ENCODE data around the gene CDH4. TPM values are rescaled to one million over a fixed set of nuclear protein-coding genes. Genes with fewer than 3 reads are reported as not detected.
"Not testable (repeated sequence)": the region's sequence is repeated elsewhere in the genome, so short reads cannot be mapped to it uniquely, and the experiment has no call there.

CDH4 gene
- total RNA-seq, 1 donor from 2014 or later = 8.9 TPM

DNA sequence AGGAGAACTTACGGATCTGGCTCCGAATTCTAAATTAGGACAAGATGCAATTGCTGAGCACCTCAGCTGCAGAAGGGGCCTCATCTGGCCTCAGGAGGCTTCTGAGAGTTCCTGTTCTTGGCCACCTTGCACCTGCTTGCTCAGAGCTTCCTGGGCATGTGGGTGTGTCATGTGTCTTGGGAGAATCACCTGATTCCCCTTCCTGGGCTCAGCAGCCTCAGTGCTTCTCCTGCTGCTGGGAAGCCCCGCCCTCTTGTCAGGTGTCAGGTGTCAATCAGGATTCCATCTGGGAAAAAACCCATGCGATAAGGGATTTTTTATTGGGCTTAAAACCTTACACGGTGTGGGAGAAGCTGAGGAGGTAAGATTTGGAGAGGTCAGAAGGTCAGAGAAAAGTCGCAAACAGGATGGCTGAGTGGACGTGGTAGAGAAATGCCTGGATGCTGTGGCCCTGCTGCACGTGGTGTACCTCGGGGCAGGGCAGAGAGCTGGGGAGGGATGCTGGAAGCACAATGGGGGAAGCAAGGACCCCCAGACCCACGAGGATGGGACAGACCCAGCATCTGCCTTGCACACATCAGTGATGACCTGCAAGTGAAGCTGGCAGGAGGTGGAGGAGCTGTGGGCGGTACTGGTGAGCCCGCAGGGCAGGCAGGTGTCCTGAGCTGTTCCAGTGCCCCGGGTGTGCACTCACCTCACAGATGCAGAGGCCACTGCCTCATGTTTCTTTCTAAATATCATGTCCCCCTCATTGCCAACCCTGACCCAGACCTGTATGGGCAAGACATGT, 170.8 kb downstream of the CDH4 start:
- Mint-ChIP-seq H3K27me3 (ENCODE audit: low read depth) (no peaks in the 10 kb centered on the region), H3K4me3 (no peak overlapping the region), H3K4me1 (peaks cover 12% of the 10 kb centered on the region), H3K9me3 (no peaks in the 10 kb centered on the region), H3K27ac (ENCODE audit: unreplicated experiment) (no peak overlapping the region), H3K36me3 (ENCODE audit: low read depth) (no peaks in the 10 kb centered on the region)
- DNase-seq (ENCODE audit: low read depth, low spot score) = no peak
- TF ChIP-seq, protein P1, sequence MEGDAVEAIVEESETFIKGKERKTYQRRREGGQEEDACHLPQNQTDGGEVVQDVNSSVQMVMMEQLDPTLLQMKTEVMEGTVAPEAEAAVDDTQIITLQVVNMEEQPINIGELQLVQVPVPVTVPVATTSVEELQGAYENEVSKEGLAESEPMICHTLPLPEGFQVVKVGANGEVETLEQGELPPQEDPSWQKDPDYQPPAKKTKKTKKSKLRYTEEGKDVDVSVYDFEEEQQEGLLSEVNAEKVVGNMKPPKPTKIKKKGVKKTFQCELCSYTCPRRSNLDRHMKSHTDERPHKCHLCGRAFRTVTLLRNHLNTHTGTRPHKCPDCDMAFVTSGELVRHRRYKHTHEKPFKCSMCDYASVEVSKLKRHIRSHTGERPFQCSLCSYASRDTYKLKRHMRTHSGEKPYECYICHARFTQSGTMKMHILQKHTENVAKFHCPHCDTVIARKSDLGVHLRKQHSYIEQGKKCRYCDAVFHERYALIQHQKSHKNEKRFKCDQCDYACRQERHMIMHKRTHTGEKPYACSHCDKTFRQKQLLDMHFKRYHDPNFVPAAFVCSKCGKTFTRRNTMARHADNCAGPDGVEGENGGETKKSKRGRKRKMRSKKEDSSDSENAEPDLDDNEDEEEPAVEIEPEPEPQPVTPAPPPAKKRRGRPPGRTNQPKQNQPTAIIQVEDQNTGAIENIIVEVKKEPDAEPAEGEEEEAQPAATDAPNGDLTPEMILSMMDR (conservative IDR thresholded peaks at IDR 0.05) = no peak

DNA sequence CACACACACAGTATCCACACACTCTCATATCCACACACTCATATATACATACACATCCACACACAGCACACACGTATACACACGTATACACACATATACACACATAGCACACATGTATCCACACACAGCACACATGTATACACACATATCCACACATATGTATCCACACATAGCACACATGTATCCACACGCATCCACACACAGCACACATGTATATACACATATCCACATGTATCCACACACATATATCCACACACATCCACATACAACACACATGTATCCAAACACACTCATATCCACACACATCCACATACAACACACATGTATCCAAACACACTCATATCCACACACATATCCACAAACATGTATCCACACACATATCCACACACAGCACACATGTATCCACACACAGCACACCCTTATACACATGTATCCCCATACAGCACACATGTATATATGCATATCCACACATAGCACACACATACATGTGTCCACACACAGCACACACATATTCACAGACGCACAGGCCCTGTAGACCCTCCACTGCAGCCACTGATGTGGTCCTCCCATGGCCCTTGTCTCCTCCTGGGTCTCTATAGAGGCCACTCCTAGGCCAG, 172.1 kb downstream of the CDH4 start:
- H3K36me3 Mint-ChIP-seq (ENCODE audit: low read depth) = no peaks in the 10 kb centered on the region
- TF ChIP-seq, protein P1 (conservative IDR thresholded peaks at IDR 0.05) = no peak
- no peak for DNase-seq (ENCODE audit: low read depth, low spot score)
- H3K4me3 Mint-ChIP-seq = no peak overlapping the region
- no peaks in the 10 kb centered on the region for H3K9me3 Mint-ChIP-seq
- peaks cover 12% of the 10 kb centered on the region for H3K4me1 Mint-ChIP-seq
- H3K27ac Mint-ChIP-seq (ENCODE audit: unreplicated experiment) = no peak overlapping the region
- no peaks in the 10 kb centered on the region for H3K27me3 Mint-ChIP-seq (ENCODE audit: low read depth)

DNA sequence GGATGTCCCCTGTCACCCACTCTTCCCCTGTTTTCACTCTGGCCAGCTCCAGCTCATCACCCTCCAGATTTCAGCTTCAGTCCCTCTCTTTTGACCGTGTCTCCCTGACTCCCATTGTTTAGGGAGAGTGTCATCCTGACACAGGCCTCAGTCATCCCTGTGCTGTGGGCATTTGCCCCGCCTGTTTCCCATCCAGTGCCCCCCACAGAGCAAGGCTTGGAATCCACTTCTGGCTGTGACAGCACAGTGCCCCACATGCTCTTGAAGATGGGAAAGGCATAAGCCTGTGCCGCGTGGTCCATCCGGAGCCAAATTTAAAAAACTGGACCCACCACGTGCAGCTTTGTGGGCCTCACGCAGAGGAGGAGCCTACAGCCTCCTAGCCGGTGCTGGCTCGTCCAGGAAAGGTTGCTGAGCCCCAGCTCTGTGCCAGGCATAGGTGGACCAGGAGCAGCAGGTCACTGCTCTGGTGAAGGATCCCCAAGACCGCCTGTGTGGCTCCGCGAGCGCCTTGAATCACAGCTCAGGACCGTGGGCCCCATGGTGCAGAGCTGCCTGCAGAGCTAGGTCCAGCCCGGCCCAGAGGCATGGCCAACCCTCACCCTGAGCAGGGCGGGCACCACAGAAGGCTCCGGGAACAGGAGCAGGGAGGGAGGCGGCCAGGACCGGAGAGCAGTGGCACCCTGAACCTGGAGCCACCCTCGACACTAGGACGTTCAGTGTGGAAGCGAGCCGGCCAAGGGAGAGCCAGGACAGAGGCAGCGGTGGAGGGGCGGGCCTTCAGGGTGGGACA, 172.8 kb downstream of the CDH4 start:
- H3K27ac Mint-ChIP-seq (ENCODE audit: unreplicated experiment) = no peak overlapping the region
- DNase-seq (ENCODE audit: low read depth, low spot score) = no peak
- H3K4me1 Mint-ChIP-seq = peaks cover 12% of the 10 kb centered on the region
- no peak overlapping the region for H3K4me3 Mint-ChIP-seq
- no peaks in the 10 kb centered on the region for H3K9me3 Mint-ChIP-seq
- no peaks in the 10 kb centered on the region for H3K27me3 Mint-ChIP-seq (ENCODE audit: low read depth)
- TF ChIP-seq, protein P1 (conservative IDR thresholded peaks at IDR 0.05) = no peak
- no peaks in the 10 kb centered on the region for H3K36me3 Mint-ChIP-seq (ENCODE audit: low read depth)

DNA sequence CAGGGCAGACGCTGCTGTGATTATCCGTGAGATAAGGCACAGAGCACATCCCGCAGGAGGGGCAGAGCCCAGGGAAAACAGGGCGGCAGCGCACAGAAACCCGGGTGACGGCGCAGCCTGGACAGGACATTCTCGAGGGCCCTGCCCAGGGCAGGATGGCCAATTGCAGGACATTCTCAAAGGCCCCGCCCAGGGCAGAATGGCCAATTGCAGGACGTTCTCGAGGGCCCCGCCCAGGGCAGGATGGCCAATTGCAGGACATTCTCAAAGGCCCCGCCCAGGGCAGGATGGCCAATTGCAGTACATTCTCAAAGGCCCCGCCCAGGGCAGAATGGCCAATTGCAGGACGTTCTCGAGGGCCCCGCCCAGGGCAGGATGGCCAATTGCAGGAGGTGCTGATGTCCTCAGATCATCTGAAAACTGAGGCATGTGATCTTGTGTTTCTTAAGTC, 173.5 kb downstream of the CDH4 start:
- H3K9me3 Mint-ChIP-seq; H3K36me3 Mint-ChIP-seq (ENCODE audit: low read depth); H3K27me3 Mint-ChIP-seq (ENCODE audit: low read depth); H3K27ac Mint-ChIP-seq (ENCODE audit: unreplicated experiment); H3K4me3 Mint-ChIP-seq; DNase-seq (ENCODE audit: low read depth, low spot score): not testable (repeated sequence)
- H3K4me1 Mint-ChIP-seq = peaks cover 16% of the 10 kb centered on the region

DNA sequence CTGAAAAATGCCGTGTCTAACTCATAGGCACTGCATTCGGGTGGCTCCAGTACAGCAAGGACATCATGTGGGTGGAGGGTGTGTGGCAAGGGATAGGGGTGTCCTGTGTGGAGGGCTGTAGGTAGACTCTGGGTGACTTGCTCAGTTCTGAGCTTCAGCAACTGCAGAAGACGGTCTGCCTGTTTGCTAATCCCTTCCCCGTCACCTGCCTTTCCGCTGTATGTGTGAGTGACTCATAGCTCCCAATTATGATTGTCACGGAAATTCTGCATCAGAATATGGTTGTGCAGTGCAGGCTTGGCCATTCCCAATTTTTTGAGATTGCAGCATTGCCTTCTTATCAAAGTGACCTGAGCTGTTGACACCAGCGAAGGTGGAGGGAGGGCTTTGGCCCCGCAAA, 174.3 kb downstream of the CDH4 start:
- TF ChIP-seq, protein P1 (conservative IDR thresholded peaks at IDR 0.05) = no peak
- DNase-seq (ENCODE audit: low read depth, low spot score) = no peak
- no peak overlapping the region for H3K4me3 Mint-ChIP-seq
- no peaks in the 10 kb centered on the region for H3K27me3 Mint-ChIP-seq (ENCODE audit: low read depth)
- H3K4me1 Mint-ChIP-seq = peaks cover 19% of the 10 kb centered on the region
- no peaks in the 10 kb centered on the region for H3K9me3 Mint-ChIP-seq
- no peak overlapping the region for H3K27ac Mint-ChIP-seq (ENCODE audit: unreplicated experiment)
- H3K36me3 Mint-ChIP-seq (ENCODE audit: low read depth) = no peaks in the 10 kb centered on the region

Measured in neural crest cell (in vitro differentiated cells).